WTC11 (cell line): ENCODE results near the gene GRIA4.

Source experiments
- E2F4 ChIP-seq: sonication (generic); formaldehyde crosslinking; IDR thresholded peaks from 2 replicates; pipeline ENCODE4 v1.8.1; 2022; ENCODE audit warnings: low read depth, mild to moderate bottlenecking, moderate library complexity, missing genetic modification reagents, borderline replicate concordance
- ELF4 ChIP-seq: sonication (generic); formaldehyde crosslinking; IDR thresholded peaks from 2 replicates; pipeline ENCODE4 v1.8.1; 2022; ENCODE audit warnings: low read depth, mild to moderate bottlenecking, moderate library complexity, missing genetic modification reagents
- FOXP4 ChIP-seq: sonication (generic); formaldehyde crosslinking; IDR thresholded peaks from 2 replicates; pipeline ENCODE4 v1.8.0; 2022; ENCODE audit warnings: mild to moderate bottlenecking, missing genetic modification reagents
- MAX ChIP-seq: sonication (generic); formaldehyde crosslinking; IDR thresholded peaks from 2 replicates; pipeline ENCODE4 v1.8.0; 2022; ENCODE audit warnings: mild to moderate bottlenecking, missing genetic modification reagents
- MYBL2 ChIP-seq: sonication (generic); formaldehyde crosslinking; IDR thresholded peaks from 2 replicates; pipeline ENCODE4 v1.8.1; 2023; ENCODE audit warnings: mild to moderate bottlenecking, moderate library complexity, missing genetic modification reagents
- NFATC4 ChIP-seq: fragments of 250-450 bp; sonication (Bioruptor Pico); IDR thresholded peaks from 2 replicates; pipeline ENCODE4 v1.9.0; 2021; ENCODE audit warnings: mild to moderate bottlenecking
- SP1 ChIP-seq: sonication (generic); formaldehyde crosslinking; conservative IDR thresholded peaks from 2 replicates; pipeline ENCODE4 v1.8.1; 2022; ENCODE audit warnings: missing genetic modification reagents
- TF ChIP-seq, protein P1 (sequence below): fragments of 200-600 bp; IDR thresholded peaks from 2 replicates; pipeline ENCODE4 v1.8.0; 2022; ENCODE audit warnings: antibody characterized with exemption

GRCh38 chr11:106021967-106022794 lies 412.3 kb downstream of the GRIA4 start, which contains the start of gene MSANTD4:
- TF ChIP-seq, protein P1, sequence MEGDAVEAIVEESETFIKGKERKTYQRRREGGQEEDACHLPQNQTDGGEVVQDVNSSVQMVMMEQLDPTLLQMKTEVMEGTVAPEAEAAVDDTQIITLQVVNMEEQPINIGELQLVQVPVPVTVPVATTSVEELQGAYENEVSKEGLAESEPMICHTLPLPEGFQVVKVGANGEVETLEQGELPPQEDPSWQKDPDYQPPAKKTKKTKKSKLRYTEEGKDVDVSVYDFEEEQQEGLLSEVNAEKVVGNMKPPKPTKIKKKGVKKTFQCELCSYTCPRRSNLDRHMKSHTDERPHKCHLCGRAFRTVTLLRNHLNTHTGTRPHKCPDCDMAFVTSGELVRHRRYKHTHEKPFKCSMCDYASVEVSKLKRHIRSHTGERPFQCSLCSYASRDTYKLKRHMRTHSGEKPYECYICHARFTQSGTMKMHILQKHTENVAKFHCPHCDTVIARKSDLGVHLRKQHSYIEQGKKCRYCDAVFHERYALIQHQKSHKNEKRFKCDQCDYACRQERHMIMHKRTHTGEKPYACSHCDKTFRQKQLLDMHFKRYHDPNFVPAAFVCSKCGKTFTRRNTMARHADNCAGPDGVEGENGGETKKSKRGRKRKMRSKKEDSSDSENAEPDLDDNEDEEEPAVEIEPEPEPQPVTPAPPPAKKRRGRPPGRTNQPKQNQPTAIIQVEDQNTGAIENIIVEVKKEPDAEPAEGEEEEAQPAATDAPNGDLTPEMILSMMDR, result no peak
- TF ChIP-seq FOXP4 (CRISPR knock-in tag) (no peak; the same call in 1 of the 2 replicates), E2F4 (CRISPR knock-in tag) (no peak), NFATC4 (CRISPR knock-in tag) (no peak), ELF4 (no peak), SP1 (CRISPR knock-in tag) (peak; percentile 97), MAX (CRISPR knock-in tag) (no peak; the same call in none of the 2 replicates), MYBL2 (CRISPR knock-in tag) (no peak)
